K562 (cell line): ENCODE results near the gene SORBS2. TPM values are rescaled to one million over a fixed set of nuclear protein-coding genes. Genes with fewer than 3 reads are reported as not detected.

ENCODE experiments used
- ARID4B ChIP-seq: sonication (generic); formaldehyde crosslinking; IDR thresholded peaks from 2 replicates; pipeline ENCODE4 v1.8.0; 2022; ENCODE audit warnings: mild to moderate bottlenecking, missing genetic modification reagents
- CC2D1A ChIP-seq: fragments of 450-650 bp; IDR thresholded peaks from 2 replicates; pipeline ENCODE4 v1.6.1; 2017; ENCODE audit warnings: mild to moderate bottlenecking
- ERF ChIP-seq: fragments of 450-650 bp; formaldehyde crosslinking; IDR thresholded peaks from 2 replicates; pipeline ENCODE4 v1.4.0; 2020; ENCODE audit warnings: mild to moderate bottlenecking, mixed read lengths
- FOXK1 ChIP-seq: sonication (generic); formaldehyde crosslinking; IDR thresholded peaks from 2 replicates; pipeline ENCODE4 v1.8.0; 2022; ENCODE audit warnings: missing genetic modification reagents, mild to moderate bottlenecking, borderline replicate concordance
- HBP1 ChIP-seq: fragments of 450-650 bp; formaldehyde crosslinking; IDR thresholded peaks from 2 replicates; pipeline ENCODE4 v1.4.0; 2022; ENCODE audit warnings: missing genetic modification characterization
- HLTF ChIP-seq: fragments of 450-650 bp; IDR thresholded peaks from 2 replicates; pipeline ENCODE4 v1.6.1; 2016
- JUNB ChIP-seq: fragments of 450-650 bp; formaldehyde crosslinking; conservative IDR thresholded peaks from 2 replicates; pipeline ENCODE4 v1.4.0; 2020; ENCODE audit warnings: mild to moderate bottlenecking
- KLF13 ChIP-seq: fragments of 450-650 bp; IDR thresholded peaks from 2 replicates; pipeline ENCODE4 v1.6.1; 2016; ENCODE audit warnings: missing genetic modification characterization, low read depth, mild to moderate bottlenecking, missing compliant biosample characterization, moderate library complexity, borderline replicate concordance
- L3MBTL2 ChIP-seq: fragments of 450-650 bp; IDR thresholded peaks from 2 replicates; pipeline ENCODE4 v1.6.1; 2016; ENCODE audit warnings: mild to moderate bottlenecking, moderate library complexity
- MAFF ChIP-seq: IDR thresholded peaks from 2 replicates; pipeline ENCODE4 v1.6.1; 2012; ENCODE audit warnings: low read length, improper control_type of control experiment
- MBD1 ChIP-seq: fragments of 250-450 bp; sonication (Bioruptor Pico); IDR thresholded peaks from 2 replicates; pipeline ENCODE4 v1.8.0; 2022; ENCODE audit warnings: inconsistent platforms
- MTA1 ChIP-seq: fragments of 450-650 bp; IDR thresholded peaks from 2 replicates; pipeline ENCODE4 v1.6.1; 2017; ENCODE audit warnings: borderline replicate concordance
- RB1 ChIP-seq: fragments of 450-650 bp; IDR thresholded peaks from 2 replicates; pipeline ENCODE4 v1.6.1; 2017; ENCODE audit warnings: low read depth, mild to moderate bottlenecking
- SOX6 ChIP-seq: fragments of 450-650 bp; IDR thresholded peaks from 2 replicates; pipeline ENCODE4 v1.6.1; 2014; ENCODE audit warnings: mild to moderate bottlenecking
- TGIF2 ChIP-seq: sonication (generic); formaldehyde crosslinking; IDR thresholded peaks from 2 replicates; pipeline ENCODE4 v1.8.1; 2022; ENCODE audit warnings: mild to moderate bottlenecking, missing genetic modification reagents, moderate library complexity
- USF1 ChIP-seq: sonication (generic); formaldehyde crosslinking; IDR thresholded peaks from 2 replicates; pipeline ENCODE4 v1.9.0; 2022; ENCODE audit warnings: mild to moderate bottlenecking, missing genetic modification reagents
- ZC3H11A ChIP-seq: IDR thresholded peaks from 2 replicates; pipeline ENCODE4 v1.6.1; 2012; ENCODE audit warnings: low read depth, low read length, improper control_type of control experiment
- ZNF134 ChIP-seq: fragments of 250-450 bp; sonication (Bioruptor Pico); conservative IDR thresholded peaks from 2 replicates; pipeline ENCODE4 v1.4.0; 2020
- ZNF197 ChIP-seq: fragments of 200-800 bp; sonication (Bioruptor generic); IDR thresholded peaks from 2 replicates; pipeline ENCODE4 v1.6.1; 2016; ENCODE audit warnings: low read depth, missing genetic modification characterization, missing compliant biosample characterization
- ZNF253 ChIP-seq: fragments of 250-450 bp; sonication (Bioruptor Pico); conservative IDR thresholded peaks from 2 replicates; pipeline ENCODE4 v1.6.1; 2021; ENCODE audit warnings: mild to moderate bottlenecking
- ZNF277 ChIP-seq: fragments of 250-450 bp; sonication (Bioruptor Pico); IDR thresholded peaks from 2 replicates; pipeline ENCODE4 v1.8.0; 2022; ENCODE audit warnings: inconsistent platforms, mild to moderate bottlenecking, moderate library complexity, borderline replicate concordance
- polyA plus RNA-seq, 8 experiments: library from polyadenylated mRNA; depleted of rRNA in 4 of 8; stranded (reverse) in 5 of 8; unstranded in 3 of 8; fragments of >200 nt; fragmentation: Nextera tagmentation in 2 of 8; fragmentation: Illumina TruSeq in 1 of 8; extraction: Ambion mirVana in 2 of 8; extraction: Trizol in 1 of 8; gene quantifications; 2 replicates each; pipeline versions ENCODE4 v1.2.1 to v1.2.3, GENCODE V29; 2011 to 2014; ENCODE audit warnings: inconsistent platforms in 1 of 8, missing spikeins in 1 of 8
- total RNA-seq, 7 experiments: library from RNA; depleted of rRNA in 6 of 7; stranded (reverse); fragments of >200 nt in 6 of 7; fragmentation: Illumina TruSeq in 2 of 7; extraction: Trizol in 2 of 7; gene quantifications; 2 replicates each; pipeline versions ENCODE4 v1.2.1 to v1.2.3, GENCODE V29; 2011 to 2021; ENCODE audit warnings: low replicate concordance in 1 of 7

The SORBS2 gene
- total and polyA plus RNA-seq, 9 of the 15 experiments (the other 6 are each of a cell fraction or from before 2014, with no cell fraction given): 0.29 TPM; not detected in 8

- TF ChIP-seq ZNF277 (CRISPR knock-in tag): no peak
- peak; percentile 71 for TF ChIP-seq L3MBTL2
- TF ChIP-seq ZNF197 (CRISPR knock-in tag): no peak
- TF ChIP-seq TGIF2: no peak
- TF ChIP-seq ZNF134: no peak
- TF ChIP-seq SOX6: 0 out of 2 replicates have a peak, but pooled peaks have one; percentile 45
- TF ChIP-seq ZNF253 (CRISPR knock-in tag): no peak
- no peak for TF ChIP-seq MBD1 (CRISPR knock-in tag)
- TF ChIP-seq KLF13: no peak
- no peak for TF ChIP-seq HLTF
- no peak for TF ChIP-seq ERF
- TF ChIP-seq USF1 (CRISPR knock-in tag): no peak
- no peak for TF ChIP-seq CC2D1A
- peak; percentile 93 for TF ChIP-seq MAFF
- no peak for TF ChIP-seq RB1
- no peak for TF ChIP-seq JUNB (CRISPR knock-in tag)
- no peak for TF ChIP-seq ARID4B (CRISPR knock-in tag)
- no peak for TF ChIP-seq HBP1
- no peak for TF ChIP-seq ZC3H11A
- TF ChIP-seq MTA1: no peak
- no peak for TF ChIP-seq FOXK1 (CRISPR knock-in tag)
Observed at GRCh38 chr4:185573651-185574199, 238.3 kb downstream of the SORBS2 start (continued).
